ENCODE data around the gene FNDC3A.
A peak's percentile ranks its signal among the peaks of the same experiment; 100 is the strongest.

FNDC3A gene

DNA sequence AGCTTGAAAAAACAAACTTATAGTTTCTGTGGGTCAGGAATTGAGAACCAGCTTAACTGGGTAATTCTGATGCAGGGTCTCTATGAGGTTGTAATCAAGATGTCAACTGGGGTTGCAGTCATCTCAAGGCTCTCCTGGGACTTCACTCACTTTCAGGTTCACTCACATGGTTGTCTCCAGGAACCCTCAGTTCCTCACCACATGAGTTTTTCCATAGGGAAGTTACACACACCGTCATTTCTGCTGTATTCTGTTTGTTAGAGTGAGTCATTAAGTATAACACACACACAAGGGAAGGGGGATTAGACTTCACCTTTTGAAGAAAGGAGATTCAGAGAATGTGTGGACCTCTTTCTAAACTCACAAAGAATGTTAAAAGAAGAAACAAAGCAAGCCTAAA, 209.6 kb downstream of the FNDC3A start:
- DNase-seq (ENCODE audit: low spot score in 2 of 2): no peak
- no peak overlapping the region for H3K4me3 ChIP-seq
- in situ Hi-C loops (cut with MboI; ENCODE audit: low sequenced_read_pairs): no loop called here
- peaks cover 24% of the 10 kb centered on the region for H3K36me3 ChIP-seq (replicated peaks)
- peaks cover 7% of the 10 kb centered on the region for H3K4me1 ChIP-seq
- no peaks in the 10 kb centered on the region for H3K9me3 ChIP-seq
- H3K27me3 ChIP-seq (ENCODE audit: low read depth): no peaks in the 10 kb centered on the region

GRCh38 chr13:49190901-49191300, 215.2 kb downstream of the FNDC3A start:
- no peaks in the 10 kb centered on the region for H3K9me3 ChIP-seq
- H3K4me3 ChIP-seq: no peak overlapping the region
- H3K27me3 ChIP-seq (ENCODE audit: low read depth): no peaks in the 10 kb centered on the region
- H3K36me3 ChIP-seq (replicated peaks): peaks cover 43% of the 10 kb centered on the region
- in situ Hi-C loops (cut with MboI; ENCODE audit: low sequenced_read_pairs): no loop called here
- DNase-seq (ENCODE audit: low spot score in 2 of 2): no peak
- H3K4me1 ChIP-seq: no peaks in the 10 kb centered on the region

DNA sequence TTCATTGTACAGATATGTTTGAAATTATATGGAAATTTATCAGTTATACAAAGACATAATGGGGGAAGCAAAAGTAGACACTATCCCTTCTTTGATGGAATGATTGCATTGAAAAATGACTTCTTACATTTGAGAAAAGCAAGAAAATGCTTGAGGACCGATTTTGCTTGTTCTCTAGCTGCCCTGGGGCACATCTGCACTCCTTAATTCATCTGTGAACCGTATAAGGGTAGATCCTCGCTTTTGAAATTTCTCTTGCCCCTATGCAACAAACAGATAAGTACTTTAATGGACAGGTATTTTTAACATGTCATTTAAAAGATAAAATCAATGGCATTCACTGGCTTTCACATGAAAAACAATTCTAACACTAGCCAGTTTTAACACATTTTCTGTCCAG, 230.9 kb downstream of the FNDC3A start:
- peaks cover 15% of the 10 kb centered on the region for H3K36me3 ChIP-seq (replicated peaks)
- in situ Hi-C loops (cut with MboI; ENCODE audit: low sequenced_read_pairs): no loop called here
- no peak for DNase-seq (ENCODE audit: low spot score in 2 of 2)

GRCh38 chr13:49208619-49209018, 232.9 kb downstream of the FNDC3A start:
- H3K9me3 ChIP-seq: no peaks in the 10 kb centered on the region
- peaks cover 10% of the 10 kb centered on the region for H3K36me3 ChIP-seq (replicated peaks)
- DNase-seq (ENCODE audit: low spot score in 2 of 2): no peak
- H3K4me1 ChIP-seq: no peaks in the 10 kb centered on the region
- no peaks in the 10 kb centered on the region for H3K27me3 ChIP-seq (ENCODE audit: low read depth)
- H3K4me3 ChIP-seq: no peak overlapping the region
- in situ Hi-C loops (cut with MboI; ENCODE audit: low sequenced_read_pairs): no loop called here

More for the DNA sequence above, 230.9 kb downstream of the FNDC3A start:
- Histone ChIP-seq H3K27me3 (ENCODE audit: low read depth) (no peaks in the 10 kb centered on the region), H3K9me3 (no peaks in the 10 kb centered on the region), H3K4me3 (no peak overlapping the region), H3K4me1 (no peaks in the 10 kb centered on the region)

- no peak overlapping the region for H3K4me3 ChIP-seq
Measured at GRCh38 chr13:49210114-49210513, 234.4 kb downstream of the FNDC3A start.

DNA sequence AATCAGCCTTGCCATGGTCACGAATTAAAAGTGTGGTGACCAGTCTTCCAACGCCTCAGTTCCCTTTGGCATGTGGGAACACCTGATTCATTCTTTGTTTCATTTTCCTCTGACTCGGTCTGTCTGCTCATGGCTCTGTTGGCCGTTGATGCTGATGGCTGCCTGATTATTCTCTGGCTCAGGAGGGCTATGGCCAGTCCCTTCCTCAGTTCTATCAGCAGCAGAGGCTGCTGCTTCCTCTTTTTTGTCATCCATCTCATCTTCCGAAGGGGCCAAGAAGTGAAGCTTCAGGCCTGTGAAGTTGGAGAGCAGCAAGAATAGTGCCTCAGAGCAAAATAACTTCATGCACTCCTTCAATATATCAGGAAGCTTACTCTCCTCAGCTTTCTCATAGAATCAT, 235.0 kb downstream of the FNDC3A start:
- no peak for DNase-seq (ENCODE audit: low spot score in 2 of 2)
- H3K36me3 ChIP-seq (replicated peaks): peaks cover 4% of the 10 kb centered on the region
- H3K4me1 ChIP-seq: peaks cover 10% of the 10 kb centered on the region
- H3K4me3 ChIP-seq: no peak overlapping the region
- no peaks in the 10 kb centered on the region for H3K9me3 ChIP-seq
- in situ Hi-C loops (cut with MboI; ENCODE audit: low sequenced_read_pairs): no loop called here
- no peaks in the 10 kb centered on the region for H3K27me3 ChIP-seq (ENCODE audit: low read depth)

More at GRCh38 chr13:49210114-49210513, 234.4 kb downstream of the FNDC3A start:
- in situ Hi-C loops (cut with MboI; ENCODE audit: low sequenced_read_pairs): no loop called here
- no peaks in the 10 kb centered on the region for H3K9me3 ChIP-seq
- DNase-seq (ENCODE audit: low spot score in 2 of 2): no peak
- H3K4me1 ChIP-seq: peaks cover 8% of the 10 kb centered on the region
- H3K36me3 ChIP-seq (replicated peaks): peaks cover 4% of the 10 kb centered on the region
- H3K27me3 ChIP-seq (ENCODE audit: low read depth): no peaks in the 10 kb centered on the region

GRCh38 chr13:49213539-49213938, 237.8 kb downstream of the FNDC3A start:
- Histone ChIP-seq H3K9me3 (no peaks in the 10 kb centered on the region), H3K27me3 (ENCODE audit: low read depth) (no peaks in the 10 kb centered on the region), H3K4me3 (no peak overlapping the region), H3K4me1 (peaks cover 10% of the 10 kb centered on the region), H3K36me3 (replicated peaks) (no peaks in the 10 kb centered on the region)
- in situ Hi-C loops (cut with MboI; ENCODE audit: low sequenced_read_pairs): no loop called here
- DNase-seq (ENCODE audit: low spot score in 2 of 2): no peak

DNA sequence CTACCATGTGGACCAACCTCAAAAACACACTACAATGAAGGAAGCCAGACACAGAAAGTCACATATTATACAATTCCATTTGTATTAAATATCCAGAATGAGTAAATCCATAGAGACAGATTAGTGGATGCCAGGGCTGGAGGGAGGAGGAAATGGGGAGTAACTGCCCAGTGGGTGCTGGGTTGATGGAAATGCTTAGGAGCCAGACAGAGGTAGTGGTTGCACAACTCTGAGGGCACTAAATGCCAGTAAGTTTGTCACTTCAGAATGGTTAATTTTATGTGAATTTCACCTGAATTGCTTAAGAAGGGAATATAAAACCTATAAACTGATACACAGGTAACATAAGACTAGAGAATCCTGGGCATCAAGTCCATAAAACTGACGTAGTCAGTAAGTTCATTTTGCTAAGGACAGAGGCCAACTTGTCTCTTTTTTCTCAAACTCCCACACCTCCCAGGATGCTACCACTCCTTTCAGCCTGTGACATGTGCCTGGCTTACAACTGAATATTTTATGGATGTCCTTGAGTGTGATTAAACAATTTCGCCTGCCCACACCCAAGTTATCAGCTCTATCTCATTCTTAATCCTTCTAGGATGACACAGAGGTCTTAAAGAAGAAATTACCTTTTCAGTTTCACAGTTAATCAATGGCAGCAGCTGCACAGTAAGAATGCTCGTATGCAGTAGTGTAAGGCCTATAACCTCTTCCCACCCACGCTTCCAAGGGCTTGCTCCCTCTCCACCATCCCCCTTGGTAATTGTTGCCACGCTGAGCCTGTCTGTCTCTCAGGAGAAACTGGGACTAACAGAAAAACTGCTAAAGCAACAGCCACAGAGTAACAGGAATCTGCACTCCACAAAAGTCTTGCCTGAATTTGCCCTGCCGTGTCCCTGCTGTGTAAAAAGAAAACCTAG, 238.5 kb downstream of the FNDC3A start:
- H3K4me3 ChIP-seq: no peak overlapping the region
- H3K9me3 ChIP-seq: no peaks in the 10 kb centered on the region
- H3K36me3 ChIP-seq (replicated peaks): no peaks in the 10 kb centered on the region
- in situ Hi-C loops (cut with MboI; ENCODE audit: low sequenced_read_pairs): no loop called here
- H3K4me1 ChIP-seq: peaks cover 10% of the 10 kb centered on the region
- no peak for DNase-seq (ENCODE audit: low spot score in 2 of 2)
- H3K27me3 ChIP-seq (ENCODE audit: low read depth): no peaks in the 10 kb centered on the region

- no peak overlapping the region for H3K4me3 ChIP-seq
- in situ Hi-C loops (cut with MboI; ENCODE audit: low sequenced_read_pairs): no loop called here
- no peaks in the 10 kb centered on the region for H3K9me3 ChIP-seq
- H3K4me1 ChIP-seq: peaks cover 10% of the 10 kb centered on the region
- H3K36me3 ChIP-seq (replicated peaks): no peaks in the 10 kb centered on the region
- peak in 1 of 2 experiments; percentile 35 for DNase-seq (ENCODE audit: low spot score in 2 of 2)
- H3K27me3 ChIP-seq (ENCODE audit: low read depth): no peaks in the 10 kb centered on the region
Measured at GRCh38 chr13:49214917-49215376, 239.2 kb downstream of the FNDC3A start.

DNA sequence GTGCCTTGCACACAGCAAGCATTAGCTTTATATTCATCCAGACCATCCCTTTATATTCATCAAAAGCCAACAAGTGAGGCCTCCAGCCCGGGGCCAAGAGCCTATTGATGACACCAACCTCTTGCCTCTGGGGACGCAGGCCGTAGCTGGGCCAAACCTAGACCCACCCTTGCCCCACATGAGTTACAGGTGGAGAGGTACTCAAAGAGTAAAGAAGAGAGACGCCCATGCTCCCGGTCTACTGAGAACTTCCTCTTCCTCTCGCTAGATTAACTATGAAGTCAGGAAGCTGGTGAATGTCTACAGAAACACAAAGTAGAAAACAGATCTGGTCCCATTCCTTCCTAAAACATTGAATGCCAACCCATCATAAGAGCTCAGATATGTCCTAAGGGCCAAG, 240.6 kb downstream of the FNDC3A start:
- Histone ChIP-seq H3K27me3 (ENCODE audit: low read depth) (no peaks in the 10 kb centered on the region), H3K4me3 (no peak overlapping the region), H3K9me3 (no peaks in the 10 kb centered on the region), H3K36me3 (replicated peaks) (no peaks in the 10 kb centered on the region), H3K4me1 (peaks cover 10% of the 10 kb centered on the region)
- in situ Hi-C loops (cut with MboI; ENCODE audit: low sequenced_read_pairs): no loop called here
- no peak for DNase-seq (ENCODE audit: low spot score in 2 of 2)

- H3K27me3 ChIP-seq (ENCODE audit: low read depth): no peaks in the 10 kb centered on the region
Measured at GRCh38 chr13:49217962-49218492, 242.3 kb downstream of the FNDC3A start.

DNA sequence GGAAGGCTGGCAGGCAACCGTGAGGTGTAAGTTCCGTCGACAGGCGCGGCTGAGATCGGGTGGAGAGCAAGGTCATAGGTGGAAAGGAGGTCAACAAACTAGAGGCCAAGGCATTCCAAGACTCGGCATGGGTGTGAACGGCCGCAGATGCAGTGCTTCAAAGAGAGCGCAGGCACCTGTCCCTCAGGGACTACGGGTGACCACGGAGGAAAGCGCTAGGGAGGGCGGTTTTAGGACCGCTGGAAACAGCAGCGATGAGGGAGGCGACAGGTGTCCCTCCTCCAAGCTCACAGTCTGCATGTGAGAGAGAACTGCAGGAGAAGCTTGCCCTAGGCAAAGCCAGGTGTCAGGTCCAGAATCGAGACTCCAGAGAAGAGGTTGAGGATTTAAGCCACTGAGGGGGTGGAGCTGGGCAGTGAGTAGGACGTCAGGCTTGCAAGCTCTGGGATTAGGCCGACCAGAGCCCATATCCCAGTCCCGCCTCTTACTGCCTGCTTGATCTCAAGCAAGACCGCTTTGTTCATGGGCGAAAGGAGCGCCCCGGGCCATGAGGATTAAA, 242.9 kb downstream of the FNDC3A start:
- Histone ChIP-seq H3K4me1 (peaks cover 10% of the 10 kb centered on the region), H3K4me3 (no peak overlapping the region), H3K27me3 (ENCODE audit: low read depth) (no peaks in the 10 kb centered on the region), H3K9me3 (no peaks in the 10 kb centered on the region), H3K36me3 (replicated peaks) (no peaks in the 10 kb centered on the region)
- in situ Hi-C loops (cut with MboI; ENCODE audit: low sequenced_read_pairs): no loop called here
- peak; percentile 19 to 76 for DNase-seq (ENCODE audit: low spot score in 2 of 2)

More at GRCh38 chr13:49217962-49218492, 242.3 kb downstream of the FNDC3A start:
- in situ Hi-C loops (cut with MboI; ENCODE audit: low sequenced_read_pairs): no loop called here
- Histone ChIP-seq H3K4me1 (peaks cover 10% of the 10 kb centered on the region), H3K9me3 (no peaks in the 10 kb centered on the region), H3K36me3 (replicated peaks) (no peaks in the 10 kb centered on the region), H3K4me3 (no peak overlapping the region)
- DNase-seq (ENCODE audit: low spot score in 2 of 2): no peak

- Histone ChIP-seq H3K4me3 (no peak overlapping the region), H3K27me3 (ENCODE audit: low read depth) (no peaks in the 10 kb centered on the region), H3K4me1 (peaks cover 7% of the 10 kb centered on the region), H3K9me3 (no peaks in the 10 kb centered on the region), H3K36me3 (replicated peaks) (no peaks in the 10 kb centered on the region)
- in situ Hi-C loops (cut with MboI; ENCODE audit: low sequenced_read_pairs): no loop called here
- no peak for DNase-seq (ENCODE audit: low spot score in 2 of 2)
Measured at GRCh38 chr13:49219647-49220035, 243.9 kb downstream of the FNDC3A start.
